Measurements from ENCODE around the gene PLA2G2D.
A peak's percentile ranks its signal among the peaks of the same experiment; 100 is the strongest.

PLA2G2D gene, protein sequence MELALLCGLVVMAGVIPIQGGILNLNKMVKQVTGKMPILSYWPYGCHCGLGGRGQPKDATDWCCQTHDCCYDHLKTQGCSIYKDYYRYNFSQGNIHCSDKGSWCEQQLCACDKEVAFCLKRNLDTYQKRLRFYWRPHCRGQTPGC

DNA sequence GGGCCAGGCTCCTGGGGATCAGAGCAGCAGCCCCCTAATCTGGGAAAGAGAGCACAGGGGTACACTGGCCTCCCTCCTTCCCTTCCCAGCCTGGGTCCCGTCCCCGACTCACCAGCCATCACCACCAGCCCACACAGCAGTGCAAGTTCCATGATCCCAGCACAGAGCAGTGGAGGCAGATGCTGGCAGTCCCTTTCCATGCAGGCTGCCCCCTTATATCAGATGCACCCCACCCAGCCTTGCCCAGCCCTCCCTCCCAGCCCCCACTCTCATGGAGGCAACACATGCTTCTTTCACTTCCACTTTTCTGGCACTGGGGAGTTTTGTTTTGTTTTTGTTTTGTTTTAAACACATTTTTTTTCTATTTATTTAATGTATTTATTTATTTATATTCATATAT lies at the start of gene PLA2G2D:
TSS of gene PLA2G2D (minus strand) at position 190 of the 400 bp plus-strand sequence. CDS start at position 152, 38 bp downstream.
- DNase-seq = no peak

DNA sequence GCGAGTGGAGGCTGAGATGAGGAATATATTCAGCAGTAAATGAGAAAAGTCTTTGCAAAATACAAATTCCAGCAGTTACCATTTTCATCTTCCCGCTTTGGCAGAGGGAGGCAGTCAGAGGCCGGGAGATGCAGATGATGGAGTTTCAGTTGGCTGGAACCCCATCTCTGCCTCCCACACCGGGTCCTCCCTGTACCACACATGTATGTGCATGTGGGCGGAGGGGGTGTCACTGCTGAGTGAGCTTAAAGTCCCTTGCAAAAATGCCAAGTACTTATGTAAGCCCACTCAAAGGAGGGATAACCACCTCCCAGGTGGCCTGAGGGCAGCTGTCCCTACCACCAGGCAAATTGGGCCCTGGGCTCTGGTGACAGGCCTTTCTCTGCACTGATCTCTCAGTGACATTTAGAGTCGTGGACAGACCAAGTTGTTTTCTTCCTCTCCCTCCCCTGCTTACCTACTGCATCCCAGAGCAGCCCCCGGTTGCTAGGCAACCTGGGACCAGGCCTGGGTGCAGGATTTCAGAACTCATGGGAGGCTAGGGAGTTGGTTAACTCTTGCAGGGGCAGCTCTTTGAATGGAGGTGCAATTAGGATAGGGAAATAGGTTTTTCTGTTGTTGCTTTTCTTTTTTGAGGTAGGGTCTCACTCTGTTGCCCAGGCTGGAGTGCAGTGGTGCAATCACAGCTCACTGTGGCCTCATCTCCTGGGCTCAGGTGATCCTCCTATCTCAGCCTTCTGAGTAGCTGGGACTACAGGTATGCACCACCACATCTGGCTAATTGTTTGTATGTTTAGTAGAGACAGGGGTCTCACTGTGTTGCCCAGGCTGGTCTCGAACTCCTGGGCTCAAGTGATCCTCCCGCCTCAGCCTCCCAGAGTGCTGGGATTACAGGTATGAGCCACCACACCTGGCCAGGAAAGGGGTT lies 49.5 kb upstream of the PLA2G2D start:
- DNase-seq = no peak

DNA sequence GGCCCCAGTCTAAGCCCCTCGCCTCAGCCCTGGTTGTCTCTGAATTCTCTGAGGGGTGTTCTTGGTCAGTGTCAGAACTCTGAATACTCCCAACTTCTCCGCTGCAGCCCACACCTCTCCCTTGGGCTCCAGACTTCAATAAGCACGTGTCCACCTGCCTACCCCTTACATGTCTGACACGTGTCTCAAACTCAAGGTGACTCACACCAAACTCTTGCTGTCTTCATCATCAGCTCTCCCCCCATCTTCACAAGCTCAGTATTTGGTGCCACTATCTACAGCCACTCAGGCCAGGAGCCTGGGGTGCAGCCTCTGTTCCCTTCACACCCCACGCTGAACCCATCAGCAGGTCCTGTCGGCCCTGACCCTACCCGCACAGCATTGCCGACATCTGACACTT lies 47.8 kb upstream of the PLA2G2D start:
- DNase-seq = no peak

DNA sequence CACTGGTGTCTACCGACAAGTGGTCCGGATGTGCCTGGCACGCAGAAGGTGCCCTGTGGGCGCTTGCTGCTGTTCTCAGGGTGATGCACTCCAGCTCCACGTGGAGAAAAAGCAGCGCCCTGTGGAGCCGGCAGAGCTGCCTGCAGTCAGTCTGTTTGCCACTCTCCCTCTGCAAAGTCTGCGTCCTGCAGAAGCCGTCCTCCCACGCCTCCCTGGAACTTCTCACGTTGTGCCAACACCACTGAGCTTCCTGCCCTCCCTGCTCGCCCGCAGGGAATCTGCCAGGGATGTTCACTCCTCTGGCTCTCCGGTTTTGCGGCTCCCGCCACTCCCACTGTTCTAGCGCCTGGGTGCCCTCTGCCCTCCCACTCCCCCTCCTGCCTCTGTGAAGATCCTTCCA lies 46.7 kb upstream of the PLA2G2D start:
- DNase-seq = no peak

DNA sequence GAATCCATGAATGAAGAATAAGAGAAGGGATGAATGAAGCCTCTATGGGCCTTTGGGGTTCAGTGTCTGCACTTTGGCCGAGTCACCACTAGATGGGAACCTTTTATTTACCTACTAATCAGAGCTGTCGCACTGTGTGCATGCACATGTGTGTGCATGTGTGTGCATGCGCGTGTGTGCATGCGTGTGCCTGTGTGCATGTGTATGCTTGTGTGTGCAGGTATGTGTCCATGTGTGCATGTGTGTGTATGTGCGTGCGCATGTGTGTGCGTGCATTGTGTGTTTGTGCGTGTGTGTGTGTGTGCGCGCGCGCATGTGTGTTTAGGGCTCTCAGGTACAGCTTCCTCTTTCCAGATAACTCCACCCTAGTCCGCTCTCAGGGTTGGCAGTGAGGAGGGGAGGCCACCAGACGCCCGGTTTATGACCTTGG lies 46.2 kb upstream of the PLA2G2D start:
- no peak for DNase-seq

DNA sequence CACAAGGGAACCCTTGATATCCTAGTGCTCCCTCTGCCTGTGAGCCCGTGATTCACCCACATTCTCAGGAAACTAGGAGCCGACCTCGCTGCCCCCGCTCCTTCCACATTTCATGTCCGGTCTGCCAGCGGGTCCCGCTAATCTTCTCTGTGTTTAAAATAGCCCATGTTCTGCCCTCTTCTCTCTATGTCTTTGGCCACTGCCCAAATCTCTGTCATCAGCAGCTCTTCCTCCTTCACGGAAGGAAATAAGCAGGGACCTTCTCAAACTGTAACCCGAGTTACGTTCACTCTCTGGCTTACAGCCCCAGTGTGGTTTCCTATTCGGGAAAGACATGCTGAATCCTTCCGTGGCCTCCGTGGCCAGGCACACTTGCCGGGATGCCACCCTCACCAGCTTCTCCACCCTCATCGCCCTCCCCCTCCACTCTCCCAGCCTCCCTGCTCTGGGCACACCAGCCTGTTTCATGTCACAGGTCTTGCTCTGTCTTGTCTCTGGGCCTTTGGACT lies 45.4 kb upstream of the PLA2G2D start:
- DNase-seq = no peak

DNA sequence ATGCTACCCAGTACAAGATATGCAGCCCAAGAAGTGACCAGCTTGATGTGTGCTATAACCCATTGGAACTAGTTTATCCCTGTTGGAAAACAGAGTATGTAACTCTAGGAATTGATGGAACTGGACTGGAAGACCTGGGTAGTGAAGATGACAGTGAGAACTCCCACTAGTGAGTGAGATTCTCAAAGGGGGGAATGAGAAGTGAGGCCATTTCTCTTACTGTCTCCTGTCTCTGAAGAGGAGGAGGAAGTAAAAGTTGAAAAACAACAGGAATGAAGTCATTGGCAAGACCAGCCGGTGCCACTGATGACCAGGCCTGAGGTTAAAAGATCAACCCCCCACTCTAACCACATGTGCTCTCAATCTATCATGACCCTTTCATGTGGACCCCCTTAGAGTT lies 40.7 kb upstream of the PLA2G2D start:
- no peak for DNase-seq

DNA sequence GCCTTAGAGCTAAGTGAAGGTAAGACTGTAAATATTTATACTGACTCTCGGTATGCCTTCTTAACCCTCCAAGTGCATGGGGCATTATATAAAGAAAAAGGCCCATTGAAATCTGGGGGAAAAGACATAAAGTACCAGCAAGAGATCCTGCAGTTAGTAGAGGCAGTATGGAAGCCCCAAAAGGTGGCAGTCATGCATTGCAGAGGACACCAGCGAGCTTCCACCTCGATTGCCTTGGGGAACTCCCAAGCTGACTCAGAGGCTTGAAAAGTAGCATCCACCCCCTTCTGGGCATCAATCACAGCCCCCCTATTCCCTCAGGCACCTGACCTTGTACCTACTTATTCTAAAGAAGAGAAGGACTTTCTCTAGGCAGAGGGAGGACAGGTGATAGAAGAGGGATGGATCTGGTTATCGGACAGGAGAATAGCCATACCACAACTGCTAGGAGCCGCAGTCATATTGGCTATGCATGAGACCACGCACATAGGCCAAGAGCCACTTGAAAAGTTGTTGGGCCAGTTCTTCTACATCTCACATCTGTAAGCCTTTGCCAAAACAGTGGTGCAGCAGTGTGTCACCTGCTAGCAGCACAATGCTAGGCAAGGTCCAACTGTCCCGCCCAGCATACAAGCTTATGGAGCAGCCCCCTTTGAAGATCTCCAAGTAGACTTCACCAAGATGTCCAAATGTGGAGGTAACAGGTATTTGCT lies 39.2 kb upstream of the PLA2G2D start:
- DNase-seq = no peak

DNA sequence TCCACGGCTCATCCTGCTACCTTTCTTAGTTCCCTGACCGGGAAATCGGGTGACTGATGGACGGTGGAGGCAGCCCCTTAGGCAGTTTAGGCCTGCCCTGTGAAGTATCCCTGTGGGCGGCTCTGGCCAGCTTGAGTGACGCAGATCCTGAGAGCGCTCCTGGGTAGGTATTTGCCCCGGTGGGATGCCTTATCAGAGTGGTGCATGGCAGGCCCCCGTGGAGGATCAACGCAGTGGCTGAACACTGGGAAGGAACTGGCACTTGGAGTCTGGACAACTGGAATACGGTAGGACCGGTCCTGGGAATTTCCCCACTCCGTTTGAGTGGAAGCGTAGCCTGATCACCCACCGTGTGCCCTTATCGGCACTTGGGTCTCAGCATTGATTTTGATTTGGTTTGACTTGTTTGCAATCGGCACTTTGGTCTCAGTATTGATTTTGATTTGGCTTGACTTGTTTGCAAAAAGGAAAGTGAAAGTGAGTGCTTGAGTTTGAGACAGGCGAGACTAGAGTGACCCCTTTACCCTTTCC lies 35.0 kb upstream of the PLA2G2D start:
- no peak for DNase-seq

DNA sequence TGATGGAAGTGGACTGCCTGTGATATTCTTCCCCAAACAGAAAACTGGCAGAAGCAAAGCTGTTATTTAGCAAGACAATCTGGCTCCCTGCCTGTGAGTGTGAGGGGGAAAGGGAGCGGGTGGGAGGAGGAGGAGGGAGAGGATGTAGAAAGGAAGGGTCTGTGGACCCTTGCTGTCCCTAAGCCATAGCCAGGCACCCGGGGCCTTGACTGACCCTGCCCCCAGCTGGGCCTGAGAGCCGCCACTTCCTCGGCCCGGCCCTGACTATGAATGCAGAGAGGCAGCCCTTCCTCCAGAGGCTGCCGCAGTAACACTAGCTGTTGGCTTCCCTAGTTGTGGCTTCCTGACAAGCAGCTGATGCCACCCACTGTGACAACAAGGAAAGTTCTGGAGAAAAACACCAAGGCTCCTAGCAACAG lies 33.7 kb upstream of the PLA2G2D start:
- no peak for DNase-seq

DNA sequence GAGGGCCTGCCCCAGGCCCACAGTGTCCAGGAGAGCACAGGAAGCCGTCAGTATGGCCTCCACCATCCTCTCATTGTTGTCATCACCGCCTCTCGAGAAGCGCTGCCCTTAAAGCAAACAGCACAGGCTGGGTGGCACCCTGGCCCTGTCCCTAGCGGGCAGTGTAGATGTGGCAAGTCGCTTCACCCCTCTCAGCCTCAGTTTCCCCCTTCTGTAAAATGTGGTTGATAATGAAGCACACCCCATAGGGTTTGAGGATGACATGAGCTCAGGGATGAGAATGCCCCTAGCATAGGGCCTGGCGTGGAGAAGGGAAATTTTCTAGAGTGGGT lies 33.2 kb upstream of the PLA2G2D start:
- no peak for DNase-seq

DNA sequence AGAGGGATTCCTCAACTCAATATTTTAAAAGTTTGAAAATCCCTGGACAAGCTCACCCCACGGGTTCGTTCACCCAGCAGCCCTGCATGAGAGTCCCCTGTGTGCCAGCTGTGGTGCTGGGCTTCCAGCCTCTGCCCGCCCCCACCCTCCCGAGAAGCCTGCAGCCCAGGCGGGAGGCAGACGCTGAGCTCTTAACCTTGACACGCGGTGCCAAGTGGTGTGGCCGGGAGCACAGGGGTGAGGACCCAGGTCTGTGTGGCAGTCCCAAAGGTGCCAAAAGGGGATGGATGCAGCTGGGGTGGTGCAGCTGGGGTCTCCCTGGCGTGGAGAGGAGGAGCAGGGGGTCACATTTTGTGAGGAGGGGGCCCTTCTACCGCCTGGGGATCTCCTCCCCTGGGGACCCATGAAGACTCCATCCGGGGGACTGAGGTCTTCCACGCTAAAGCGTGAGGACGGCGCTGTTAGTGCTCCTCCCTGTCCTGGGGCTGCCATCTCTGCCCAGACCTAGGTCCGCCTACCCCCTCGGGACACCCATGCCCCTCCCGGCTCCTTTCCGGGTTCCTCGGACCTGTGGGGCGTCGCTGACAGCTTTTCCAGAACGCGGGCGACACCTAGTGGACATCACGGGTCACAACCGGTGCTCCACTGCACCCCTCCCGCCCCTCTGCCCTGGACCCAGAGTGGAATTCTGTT lies 32.7 kb upstream of the PLA2G2D start:
- DNase-seq = peak; percentile 6

DNA sequence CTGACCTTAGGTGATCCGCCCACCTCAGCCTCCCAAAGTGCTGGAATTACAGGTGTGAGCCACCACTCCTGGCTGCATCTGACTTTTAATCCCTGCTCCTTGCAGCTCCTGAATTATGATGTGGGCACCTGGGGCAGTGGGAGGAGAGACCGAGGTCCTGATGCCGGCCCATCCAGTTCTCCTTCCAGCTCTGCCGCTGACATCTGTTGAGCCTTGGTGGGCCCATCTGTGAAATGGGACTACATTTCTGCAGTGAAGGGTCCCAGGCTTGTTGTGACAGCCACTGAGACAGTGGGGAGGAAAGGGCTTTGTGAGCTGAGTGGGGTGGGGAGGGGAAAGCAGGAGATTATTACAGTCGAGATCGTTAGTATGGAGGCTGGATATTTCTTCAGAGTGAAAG lies 31.6 kb upstream of the PLA2G2D start:
- no peak for DNase-seq

DNA sequence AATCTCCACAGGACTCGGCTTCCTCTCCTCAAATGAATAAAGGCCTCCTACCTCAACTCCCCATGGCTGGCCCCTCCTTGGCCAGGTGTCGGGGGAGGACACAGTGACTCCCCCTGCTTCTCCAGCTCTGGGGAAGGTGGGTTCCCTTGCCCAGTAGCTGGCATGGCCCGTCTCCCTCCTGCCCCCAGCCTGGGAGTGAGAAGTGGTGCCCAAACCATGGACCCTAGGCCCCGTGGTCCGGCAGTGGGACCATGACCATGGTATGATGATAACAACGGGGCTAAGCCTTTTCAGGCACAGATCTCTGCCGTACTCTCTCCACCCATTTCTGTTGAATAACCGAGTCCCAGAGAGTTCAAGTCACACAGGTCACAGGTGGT lies 31.0 kb upstream of the PLA2G2D start:
- no peak for DNase-seq

DNA sequence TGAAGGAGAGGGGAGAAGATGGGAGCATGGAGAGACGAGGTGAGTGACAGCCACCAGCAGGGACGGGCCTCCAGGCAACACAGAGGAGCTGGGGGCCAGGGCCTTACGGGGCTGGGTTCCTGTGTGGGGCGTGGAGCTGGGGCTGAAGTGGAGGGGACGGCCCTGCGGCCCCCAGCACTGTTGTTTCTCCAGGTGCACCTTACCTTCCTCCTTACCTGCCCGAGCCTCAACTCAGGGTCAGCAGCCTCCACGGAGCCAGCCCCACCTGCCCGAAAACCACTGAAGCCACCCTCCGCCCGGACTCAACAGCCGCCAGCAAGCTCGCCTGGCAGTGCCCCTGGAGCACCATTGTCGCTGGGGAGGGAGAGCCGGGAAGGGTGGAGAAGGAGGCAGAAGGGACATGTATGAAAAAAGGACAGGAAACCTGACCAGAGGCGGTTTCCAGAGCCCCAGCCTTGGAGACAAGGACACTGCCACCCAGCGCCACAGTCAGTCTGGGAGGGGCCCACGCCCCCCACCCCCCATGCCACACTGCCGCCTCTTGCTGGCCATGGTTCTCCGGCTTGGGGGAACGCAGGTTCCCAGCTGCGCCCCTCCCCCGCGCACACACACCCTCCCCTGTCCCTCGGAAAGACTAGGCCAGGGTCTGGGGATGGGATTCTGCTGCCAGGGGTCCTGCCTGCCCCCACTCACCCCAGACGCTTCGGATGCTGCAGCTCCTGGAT lies 30.4 kb upstream of the PLA2G2D start:
- no peak for DNase-seq

DNA sequence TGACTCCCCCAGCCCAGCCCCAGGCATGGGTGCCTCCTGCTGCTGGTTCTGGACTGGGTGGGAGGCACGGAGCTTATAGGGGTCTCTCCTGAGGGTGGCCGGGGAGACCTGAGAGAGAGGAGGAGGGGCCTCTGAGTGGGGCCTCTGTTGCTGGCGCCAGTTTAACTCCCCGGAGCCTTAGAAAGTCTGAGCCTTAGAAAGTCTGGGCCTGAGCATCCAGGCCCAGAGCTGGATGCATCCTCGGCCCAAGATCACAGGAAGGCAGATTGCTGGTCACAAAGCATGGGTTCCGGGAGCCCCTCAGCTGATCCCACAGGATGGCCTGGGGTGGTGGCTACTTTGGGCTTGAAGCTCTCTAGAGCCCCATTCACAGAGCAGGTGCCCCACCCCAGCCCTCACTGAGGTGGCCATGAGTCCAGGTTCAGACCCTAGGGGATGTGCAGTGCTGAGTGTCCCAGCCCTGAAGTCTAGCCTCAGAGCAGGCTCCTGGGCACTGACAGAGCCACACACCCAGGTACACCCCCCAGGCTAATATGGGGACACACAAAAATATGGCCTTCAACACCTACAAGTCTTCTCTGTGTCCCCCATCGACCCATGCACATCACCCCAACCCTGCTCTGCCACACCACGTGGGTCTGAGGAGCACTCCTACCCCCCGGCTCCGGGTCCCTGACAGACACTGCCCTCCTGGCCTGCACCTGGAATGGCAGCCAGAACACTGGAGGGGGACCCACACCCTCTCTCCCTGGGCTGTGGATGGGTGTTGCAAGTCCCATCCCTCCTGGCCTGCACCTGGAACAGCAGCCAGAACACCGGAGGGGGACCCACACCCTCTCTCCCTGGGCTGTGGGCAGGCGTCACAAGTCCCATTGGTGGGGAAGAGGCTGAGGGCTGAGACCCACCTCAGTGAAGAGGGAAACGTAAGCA lies 29.5 kb upstream of the PLA2G2D start:
- DNase-seq = no peak

DNA sequence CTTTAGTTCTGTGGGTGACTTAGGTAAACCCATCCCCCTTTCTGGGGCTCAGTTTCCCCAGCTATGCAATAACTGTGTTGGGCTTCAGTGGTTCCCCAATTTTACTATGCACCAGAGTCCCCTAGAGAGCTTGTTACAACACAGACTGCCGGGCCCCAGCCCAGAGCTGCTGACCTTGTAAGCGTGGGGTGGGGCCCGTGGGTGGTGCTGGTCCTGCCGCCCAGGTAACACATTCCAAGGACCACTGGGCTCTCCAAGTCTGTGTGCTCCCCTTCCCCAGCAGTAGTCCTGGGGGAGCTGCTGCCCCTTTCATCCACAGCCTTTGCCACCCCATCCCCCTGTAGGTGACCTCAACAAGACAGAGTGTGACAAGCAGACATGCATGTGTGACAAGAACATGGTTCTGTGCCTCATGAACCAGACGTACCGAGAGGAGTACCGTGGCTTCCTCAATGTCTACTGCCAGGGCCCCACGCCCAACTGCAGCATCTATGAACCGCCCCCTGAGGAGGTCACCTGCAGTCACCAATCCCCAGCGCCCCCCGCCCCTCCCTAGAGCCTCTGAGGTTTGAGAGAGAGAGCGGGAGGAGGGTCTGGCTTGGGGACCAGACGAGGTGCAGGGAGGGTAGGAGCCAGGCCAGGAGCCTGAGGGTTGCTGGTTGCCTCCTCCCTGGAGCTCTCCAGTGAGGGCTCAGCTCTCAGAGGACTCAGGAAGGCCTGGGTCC lies 28.7 kb upstream of the PLA2G2D start:
- no peak for DNase-seq

DNA sequence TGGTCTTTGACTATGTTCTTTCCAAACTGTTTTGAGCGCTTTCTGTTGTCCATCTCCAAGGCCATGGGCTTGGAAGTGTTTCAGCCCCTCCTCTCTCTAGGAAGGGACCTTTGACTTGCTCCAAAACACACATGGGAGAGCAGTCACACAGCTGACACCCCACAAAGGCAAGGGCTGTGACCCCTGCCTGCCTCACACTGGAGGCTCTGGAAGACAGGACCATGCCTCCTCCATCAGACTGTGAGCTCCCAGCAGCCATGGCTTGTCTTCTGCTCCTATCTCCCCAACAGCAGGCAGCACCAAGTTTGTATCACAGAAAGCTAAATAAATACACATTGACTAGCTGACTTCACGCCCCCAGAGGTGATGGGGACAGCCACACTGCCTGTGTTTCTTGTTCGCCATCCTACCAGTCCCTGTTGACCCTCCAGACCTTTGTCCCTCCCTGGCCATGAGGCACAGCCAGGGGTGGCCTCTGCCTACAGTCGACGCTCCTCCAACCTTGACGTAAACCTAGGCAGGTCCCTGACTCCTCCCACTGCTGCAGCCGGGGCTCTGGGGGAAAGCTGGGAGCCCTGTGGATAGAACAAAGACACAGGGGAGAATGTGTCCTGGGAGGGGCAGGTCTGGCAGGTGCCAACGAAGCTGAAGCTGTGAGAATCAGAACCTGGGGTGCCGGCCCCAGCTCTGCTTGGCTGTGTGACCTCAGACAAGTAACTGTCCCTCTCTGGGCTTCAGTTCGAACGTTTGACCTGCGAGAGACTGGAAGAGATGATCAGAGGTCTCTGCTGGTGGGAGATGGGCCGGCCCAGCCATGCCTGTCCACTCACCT lies 24.6 kb upstream of the PLA2G2D start:
- no peak for DNase-seq

DNA sequence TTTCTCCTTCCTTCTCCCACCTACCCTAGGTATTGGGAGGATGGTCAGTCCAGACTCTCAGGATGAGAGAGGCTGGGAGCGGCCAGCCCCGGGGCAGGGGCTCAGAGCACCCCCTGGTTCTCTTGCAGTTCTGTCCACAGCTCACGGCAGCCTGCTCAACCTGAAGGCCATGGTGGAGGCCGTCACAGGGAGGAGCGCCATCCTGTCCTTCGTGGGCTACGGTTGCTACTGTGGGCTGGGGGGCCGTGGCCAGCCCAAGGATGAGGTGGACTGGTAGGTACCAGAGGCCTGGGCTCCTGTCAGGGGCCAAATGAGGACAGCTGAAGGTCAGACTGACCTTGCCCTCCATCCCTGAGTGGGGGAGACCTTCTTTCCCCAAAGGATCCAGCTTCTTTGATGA lies 24.0 kb upstream of the PLA2G2D start:
- no peak for DNase-seq
